Measurements from ENCODE around the gene LMLN.
A peak's percentile ranks its signal among the peaks of the same experiment; 100 is the strongest.

Gene LMLN

GRCh38 chr3:198067416-198067815 lies 107.4 kb downstream of the LMLN start:
- no peaks in the 10 kb centered on the region for H3K79me2 ChIP-seq (ENCODE audit: low read length)
- peak overlapping the region; percentile 33 for H3K4me2 ChIP-seq (ENCODE audit: low read length)
- no peaks in the 10 kb centered on the region for H3K36me3 ChIP-seq (replicated peaks; ENCODE audit: low read depth, low read length)
- no peaks in the 10 kb centered on the region for H3K9me3 ChIP-seq (ENCODE audit: insufficient read depth, low read length)
- peaks cover 27% of the 10 kb centered on the region for H3K4me1 ChIP-seq (ENCODE audit: low read length)
- no peak overlapping the region for H3K9ac ChIP-seq (ENCODE audit: low read length)
- no peak for TF ChIP-seq EZH2phosphoT487 (IDR thresholded peaks at IDR 0.05; ENCODE audit: low read depth)
- no peak for TF ChIP-seq CTCF (IDR thresholded peaks at IDR 0.05; ENCODE audit: low read depth, low read length)
- no peak overlapping the region for H2AFZ ChIP-seq (ENCODE audit: low read depth, low read length)
- no peaks in the 10 kb centered on the region for H3K27me3 ChIP-seq (ENCODE audit: low read depth, low read length)
- H3K4me3 ChIP-seq (ENCODE audit: low read length): no peak overlapping the region
- H3K27ac ChIP-seq (ENCODE audit: low read length): no peak overlapping the region
- H4K20me1 ChIP-seq (ENCODE audit: insufficient read depth, low read length): no peaks in the 10 kb centered on the region

- Histone ChIP-seq H4K20me1 (ENCODE audit: insufficient read depth, low read length) (no peaks in the 10 kb centered on the region), H3K36me3 (replicated peaks; ENCODE audit: low read depth, low read length) (no peaks in the 10 kb centered on the region), H3K27ac (ENCODE audit: low read length) (no peak overlapping the region), H3K9ac (ENCODE audit: low read length) (no peak overlapping the region), H3K4me1 (ENCODE audit: low read length) (peaks cover 20% of the 10 kb centered on the region), H2AFZ (ENCODE audit: low read depth, low read length) (no peak overlapping the region), H3K79me2 (ENCODE audit: low read length) (no peaks in the 10 kb centered on the region), H3K4me3 (ENCODE audit: low read length) (no peak overlapping the region), H3K4me2 (ENCODE audit: low read length) (no peak overlapping the region), H3K9me3 (ENCODE audit: insufficient read depth, low read length) (no peaks in the 10 kb centered on the region), H3K27me3 (ENCODE audit: low read depth, low read length) (no peaks in the 10 kb centered on the region)
- TF ChIP-seq CTCF (IDR thresholded peaks at IDR 0.05; ENCODE audit: low read depth, low read length): no peak
- no peak for TF ChIP-seq EZH2phosphoT487 (IDR thresholded peaks at IDR 0.05; ENCODE audit: low read depth)
Observed at GRCh38 chr3:198070871-198071270, 110.9 kb downstream of the LMLN start.

GRCh38 chr3:198071602-198072287 lies 111.7 kb downstream of the LMLN start:
- Histone ChIP-seq H4K20me1 (ENCODE audit: insufficient read depth, low read length) (no peaks in the 10 kb centered on the region), H3K79me2 (ENCODE audit: low read length) (no peaks in the 10 kb centered on the region), H3K36me3 (replicated peaks; ENCODE audit: low read depth, low read length) (no peaks in the 10 kb centered on the region), H3K27me3 (ENCODE audit: low read depth, low read length) (no peaks in the 10 kb centered on the region), H3K9me3 (ENCODE audit: insufficient read depth, low read length) (no peaks in the 10 kb centered on the region), H3K4me3 (ENCODE audit: low read length) (no peak overlapping the region), H2AFZ (ENCODE audit: low read depth, low read length) (no peak overlapping the region), H3K9ac (ENCODE audit: low read length) (no peak overlapping the region), H3K4me1 (ENCODE audit: low read length) (peaks cover 15% of the 10 kb centered on the region), H3K4me2 (ENCODE audit: low read length) (no peak overlapping the region), H3K27ac (ENCODE audit: low read length) (no peak overlapping the region)
- TF ChIP-seq EZH2phosphoT487 (IDR thresholded peaks at IDR 0.05; ENCODE audit: low read depth) (no peak), CTCF (IDR thresholded peaks at IDR 0.05; ENCODE audit: low read depth, low read length) (no peak)

GRCh38 chr3:198076722-198077308 lies 116.8 kb downstream of the LMLN start:
- H3K27ac ChIP-seq (ENCODE audit: low read length): no peak overlapping the region
- no peak overlapping the region for H3K4me3 ChIP-seq (ENCODE audit: low read length)
- no peaks in the 10 kb centered on the region for H3K36me3 ChIP-seq (replicated peaks; ENCODE audit: low read depth, low read length)
- no peaks in the 10 kb centered on the region for H3K9me3 ChIP-seq (ENCODE audit: insufficient read depth, low read length)
- H4K20me1 ChIP-seq (ENCODE audit: insufficient read depth, low read length): no peaks in the 10 kb centered on the region
- no peaks in the 10 kb centered on the region for H3K79me2 ChIP-seq (ENCODE audit: low read length)
- H3K4me1 ChIP-seq (ENCODE audit: low read length): peaks cover 8% of the 10 kb centered on the region
- no peak overlapping the region for H3K4me2 ChIP-seq (ENCODE audit: low read length)
- H3K27me3 ChIP-seq (ENCODE audit: low read depth, low read length): peaks cover 5% of the 10 kb centered on the region
- TF ChIP-seq EZH2phosphoT487 (IDR thresholded peaks at IDR 0.05; ENCODE audit: low read depth): no peak
- TF ChIP-seq CTCF (IDR thresholded peaks at IDR 0.05; ENCODE audit: low read depth, low read length): no peak
- H3K9ac ChIP-seq (ENCODE audit: low read length): no peak overlapping the region
- no peak overlapping the region for H2AFZ ChIP-seq (ENCODE audit: low read depth, low read length)

Data from OCI-LY3 (cell line).